Measurements from ENCODE around the gene CCDC154. TPM values are rescaled to one million over a fixed set of nuclear protein-coding genes. Genes with fewer than 3 reads are reported as not detected.
A peak's percentile ranks its signal among the peaks of the same experiment; 100 is the strongest.

Gene CCDC154
- total RNA-seq, 4 donors from 2014 or later = 0.44 to 3.0 (median 2.7) TPM; not detected in 1

- 92 to 95% methylated on average over 20 to 23 of the region's 25 CpGs for WGBS, 2 donors
- H3K4me1 ChIP-seq = no peaks in the 10 kb centered on the region
- TF ChIP-seq POLR2A (IDR thresholded peaks at IDR 0.05) = no peak
- no peak for TF ChIP-seq EP300 (IDR thresholded peaks at IDR 0.05)
- no peak for TF ChIP-seq CTCF (IDR thresholded peaks at IDR 0.05)
- no peaks in the 10 kb centered on the region for H3K27me3 ChIP-seq
- no peak overlapping the region for H3K4me3 ChIP-seq
- H3K9me3 ChIP-seq = no peaks in the 10 kb centered on the region
- H3K27ac ChIP-seq = no peak overlapping the region
- DNase-seq (ENCODE audit: low spot score in 2 of 2) = no peak
- H3K36me3 ChIP-seq = peaks cover 0 to 98% (median 22%) of the 10 kb centered on the region in 3 donors
These were observed 4.9 kb upstream of the CCDC154 start for GRCh38 chr16:1449201-1449788.

- Histone ChIP-seq H3K4me3 (no peak overlapping the region), H3K36me3 (peaks cover 0 to 91% (median 15%) of the 10 kb centered on the region in 3 donors), H3K9me3 (no peaks in the 10 kb centered on the region), H3K27ac (no peak overlapping the region), H3K4me1 (no peaks in the 10 kb centered on the region), H3K27me3 (no peaks in the 10 kb centered on the region)
- 96 to 98% methylated on average over 13 of the region's 30 CpGs for WGBS, 2 donors
- TF ChIP-seq EP300 (IDR thresholded peaks at IDR 0.05) = no peak
- no peak for TF ChIP-seq POLR2A (IDR thresholded peaks at IDR 0.05)
- no peak for TF ChIP-seq CTCF (IDR thresholded peaks at IDR 0.05)
- DNase-seq (ENCODE audit: low spot score in 2 of 2) = no peak
These were observed 4.3 kb upstream of the CCDC154 start for GRCh38 chr16:1448536-1449116.

DNA sequence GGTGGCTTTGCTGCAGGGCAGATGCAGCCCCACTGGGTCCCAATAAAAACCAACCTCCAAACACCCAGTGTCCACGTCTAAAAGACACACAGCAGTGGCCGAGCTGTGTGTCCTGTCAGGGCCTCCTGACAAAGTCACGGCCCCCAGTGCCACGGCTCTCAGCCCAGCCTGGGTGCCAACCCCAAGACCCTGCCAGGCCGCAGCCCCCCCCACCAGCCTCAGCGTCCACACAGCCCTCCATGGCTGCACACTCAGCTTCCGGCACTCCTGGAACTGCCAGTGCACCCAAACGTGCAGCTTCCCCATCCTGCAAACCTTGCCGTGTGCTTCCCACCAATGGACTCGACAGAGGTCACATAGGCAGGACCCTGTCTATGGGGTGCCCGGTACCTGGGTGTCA is 3.6 kb upstream of the CCDC154 start:
- H3K27ac ChIP-seq = no peak overlapping the region
- DNase-seq (ENCODE audit: low spot score in 2 of 2) = no peak
- H3K27me3 ChIP-seq = no peaks in the 10 kb centered on the region
- no peak for TF ChIP-seq POLR2A (IDR thresholded peaks at IDR 0.05)
- no peak for TF ChIP-seq EP300 (IDR thresholded peaks at IDR 0.05)
- no peak for TF ChIP-seq CTCF (IDR thresholded peaks at IDR 0.05)
- H3K9me3 ChIP-seq = no peaks in the 10 kb centered on the region
- WGBS, 2 donors = 88 to 89% methylated on average over 7 to 11 of the region's 11 CpGs
- H3K36me3 ChIP-seq = peaks cover 0 to 89% (median 11%) of the 10 kb centered on the region in 3 donors
- H3K4me3 ChIP-seq = no peak overlapping the region
- no peaks in the 10 kb centered on the region for H3K4me1 ChIP-seq

DNA sequence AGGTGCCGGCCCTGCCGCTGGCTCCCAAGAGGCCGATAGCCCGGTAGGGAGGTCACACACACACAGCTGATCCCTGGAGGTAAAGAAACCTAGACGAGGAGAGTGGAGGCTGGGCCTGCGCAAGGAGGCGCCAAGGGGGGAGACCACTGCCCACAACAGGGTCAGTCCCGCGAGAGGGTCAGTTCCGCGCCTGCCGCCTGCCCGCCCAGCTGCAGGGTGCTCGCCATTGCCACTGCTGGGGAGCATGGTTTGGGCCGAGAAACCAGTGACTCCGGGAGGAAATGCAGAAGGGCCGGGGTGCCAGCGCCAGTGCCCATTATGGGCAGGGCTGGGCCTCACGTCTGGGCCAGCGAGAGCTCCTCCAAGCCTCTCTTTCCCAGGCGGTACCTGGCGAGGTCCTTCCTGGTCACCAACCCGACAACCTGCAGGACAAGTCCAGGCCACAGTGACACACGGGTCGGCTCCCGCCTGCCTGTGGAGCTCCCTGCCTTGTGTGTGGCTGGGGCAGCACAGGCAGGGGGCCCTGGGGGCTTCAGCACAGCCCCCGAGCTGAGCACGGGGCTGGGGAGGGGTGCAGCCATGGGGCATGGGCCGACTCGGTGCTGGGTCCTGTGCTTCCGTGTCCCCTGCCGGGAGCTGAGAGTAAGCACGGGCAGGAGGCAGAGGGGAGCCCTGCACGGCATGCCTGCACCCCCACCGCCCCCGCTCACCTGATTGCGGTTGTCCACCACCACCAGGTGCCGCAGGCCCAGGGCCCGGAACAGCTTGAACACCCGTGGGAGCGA is 2.1 kb upstream of the CCDC154 start:
- H3K27ac ChIP-seq = peak overlapping the region in 1 of 4 donors; percentile 45
- WGBS, 2 donors = 89 to 90% methylated on average over 22 to 36 of the region's 41 CpGs
- H3K27me3 ChIP-seq = no peaks in the 10 kb centered on the region
- H3K4me3 ChIP-seq = no peak overlapping the region
- H3K4me1 ChIP-seq = no peaks in the 10 kb centered on the region
- DNase-seq (ENCODE audit: low spot score in 2 of 2) = no peak
- H3K9me3 ChIP-seq = no peaks in the 10 kb centered on the region
- TF ChIP-seq CTCF (IDR thresholded peaks at IDR 0.05) (no peak), EP300 (IDR thresholded peaks at IDR 0.05) (no peak), POLR2A (IDR thresholded peaks at IDR 0.05) (no peak)
- peaks cover 0 to 87% (median 5%) of the 10 kb centered on the region in 3 donors for H3K36me3 ChIP-seq
